Activated CD8-positive, alpha-beta memory T cell treated with anti-CD3 and anti-CD28 coated beads for 1 hour (primary cell): Measurements from ENCODE around the gene GALNT4.
A peak's percentile ranks its signal among the peaks of the same experiment; 100 is the strongest.

Experiments
- DNase-seq, 2 donors: peaks; one replicate each; pipeline ENCODE4 v3.0.0-alpha.2; 2020; ENCODE audit warnings: low read depth in 1 of 2; ENCODE audit errors: extremely low read depth in 1 of 2

GALNT4 gene

GRCh38 chr12:89524541-89525304 lies at the start of gene GALNT4:
Gene GALNT4, minus strand, starts transcription at chr12:89524796. Its CDS starts 247 bp downstream, at chr12:89524549.
- peak; percentile 31 to 56 for DNase-seq

- no peak for DNase-seq
These were observed 48.6 kb upstream of the GALNT4 start for GRCh38 chr12:89573051-89573810.

- DNase-seq, result no peak
These were observed 47.0 kb upstream of the GALNT4 start for GRCh38 chr12:89571491-89572195.

GRCh38 chr12:89568484-89568883 lies 43.9 kb upstream of the GALNT4 start:
- no peak for DNase-seq

- DNase-seq, result no peak
These were observed 43.2 kb upstream of the GALNT4 start for GRCh38 chr12:89567691-89568239.

- no peak for DNase-seq
These were observed 42.0 kb upstream of the GALNT4 start for GRCh38 chr12:89566615-89567014.

GRCh38 chr12:89565002-89565401 lies 40.4 kb upstream of the GALNT4 start:
- DNase-seq, result no peak

GRCh38 chr12:89559753-89560152 lies 35.2 kb upstream of the GALNT4 start:
- DNase-seq, result no peak

GRCh38 chr12:89556976-89557375 lies 32.4 kb upstream of the GALNT4 start:
- DNase-seq, result no peak

- no peak for DNase-seq
These were observed 27.8 kb upstream of the GALNT4 start for GRCh38 chr12:89552376-89552775.

GRCh38 chr12:89551747-89552146 lies 27.2 kb upstream of the GALNT4 start:
- DNase-seq, result no peak

GRCh38 chr12:89547101-89547500 lies 22.5 kb upstream of the GALNT4 start:
- DNase-seq, result no peak

GRCh38 chr12:89546151-89546550 lies 21.6 kb upstream of the GALNT4 start:
- no peak for DNase-seq

- DNase-seq, result no peak
These were observed 20.1 kb upstream of the GALNT4 start for GRCh38 chr12:89544681-89545184.

- DNase-seq, result no peak
These were observed 19.4 kb upstream of the GALNT4 start for GRCh38 chr12:89544022-89544421.

- DNase-seq, result peak; percentile 23 to 28
These were observed 18.5 kb upstream of the GALNT4 start for GRCh38 chr12:89542912-89543592.

GRCh38 chr12:89542236-89542635 lies 17.6 kb upstream of the GALNT4 start:
- no peak for DNase-seq

GRCh38 chr12:89540586-89540985 lies 16.0 kb upstream of the GALNT4 start:
- DNase-seq, result no peak

GRCh38 chr12:89539426-89540223 lies 15.0 kb upstream of the GALNT4 start:
- DNase-seq, result no peak

GRCh38 chr12:89538897-89539296 lies 14.3 kb upstream of the GALNT4 start:
- no peak for DNase-seq
